ENCODE data around the gene FRMPD2.

DNA sequence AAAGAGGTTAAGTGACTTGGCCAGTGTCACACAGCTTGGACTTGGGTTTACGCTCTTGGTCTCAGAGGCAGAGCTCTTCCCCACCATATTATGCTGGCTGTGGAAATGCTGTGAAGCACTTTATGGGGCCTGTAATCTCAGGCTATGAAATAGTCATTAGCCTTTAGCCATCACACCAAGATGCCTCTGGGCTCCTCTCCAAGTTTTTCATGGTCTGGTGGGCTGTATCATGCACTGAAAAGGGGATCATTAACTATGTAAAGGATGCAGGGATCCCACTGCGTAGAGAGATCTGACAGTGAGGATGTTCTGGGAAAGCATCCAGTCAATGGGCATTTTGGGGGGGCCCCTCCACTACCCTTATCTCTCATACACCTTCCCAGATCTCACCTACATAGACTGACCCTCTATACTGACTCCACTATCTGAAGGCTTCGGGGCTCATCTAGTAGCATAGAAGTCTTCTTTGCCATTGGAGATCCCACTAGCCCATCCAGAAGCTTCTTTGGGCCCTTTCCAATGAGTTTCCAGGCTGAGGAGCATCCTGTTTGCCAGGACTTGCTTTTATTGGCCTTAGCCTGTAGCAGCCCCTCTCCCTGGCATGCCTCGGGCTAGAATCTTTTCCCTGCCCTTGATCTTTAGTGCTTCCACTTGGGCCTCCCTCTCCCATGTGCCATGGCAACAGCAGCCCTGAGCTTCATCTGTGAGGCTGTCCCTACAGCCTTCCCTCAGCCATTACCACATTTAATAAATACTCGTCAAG lies 19.6 kb downstream of the FRMPD2 start:
- TF ChIP-seq EP300 (IDR thresholded peaks at IDR 0.05) (no peak), POLR2A (IDR thresholded peaks at IDR 0.05; ENCODE audit: low read depth) (no peak), POLR2AphosphoS5 (IDR thresholded peaks at IDR 0.05) (no peak)
- TF ChIP-seq, protein P1, sequence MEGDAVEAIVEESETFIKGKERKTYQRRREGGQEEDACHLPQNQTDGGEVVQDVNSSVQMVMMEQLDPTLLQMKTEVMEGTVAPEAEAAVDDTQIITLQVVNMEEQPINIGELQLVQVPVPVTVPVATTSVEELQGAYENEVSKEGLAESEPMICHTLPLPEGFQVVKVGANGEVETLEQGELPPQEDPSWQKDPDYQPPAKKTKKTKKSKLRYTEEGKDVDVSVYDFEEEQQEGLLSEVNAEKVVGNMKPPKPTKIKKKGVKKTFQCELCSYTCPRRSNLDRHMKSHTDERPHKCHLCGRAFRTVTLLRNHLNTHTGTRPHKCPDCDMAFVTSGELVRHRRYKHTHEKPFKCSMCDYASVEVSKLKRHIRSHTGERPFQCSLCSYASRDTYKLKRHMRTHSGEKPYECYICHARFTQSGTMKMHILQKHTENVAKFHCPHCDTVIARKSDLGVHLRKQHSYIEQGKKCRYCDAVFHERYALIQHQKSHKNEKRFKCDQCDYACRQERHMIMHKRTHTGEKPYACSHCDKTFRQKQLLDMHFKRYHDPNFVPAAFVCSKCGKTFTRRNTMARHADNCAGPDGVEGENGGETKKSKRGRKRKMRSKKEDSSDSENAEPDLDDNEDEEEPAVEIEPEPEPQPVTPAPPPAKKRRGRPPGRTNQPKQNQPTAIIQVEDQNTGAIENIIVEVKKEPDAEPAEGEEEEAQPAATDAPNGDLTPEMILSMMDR (IDR thresholded peaks at IDR 0.05), result no peak
